ENCODE results near the gene EXOC6B.

EXOC6B gene

GRCh38 chr2:72138011-72138881 is 687.6 kb downstream of the EXOC6B start:
- no peak for ATAC-seq
- Mint-ChIP-seq H3K4me3 (no peak overlapping the region), H3K36me3 (no peaks in the 10 kb centered on the region), H3K27me3 (peaks cover 50% of the 10 kb centered on the region), H3K4me1 (peaks cover 7% of the 10 kb centered on the region), H3K9me3 (no peaks in the 10 kb centered on the region), H3K27ac (no peak overlapping the region)

GRCh38 chr2:72137498-72138010 is 688.3 kb downstream of the EXOC6B start:
- Mint-ChIP-seq H3K4me1 (peaks cover 7% of the 10 kb centered on the region), H3K4me3 (no peak overlapping the region), H3K27ac (no peak overlapping the region), H3K27me3 (peaks cover 52% of the 10 kb centered on the region), H3K36me3 (no peaks in the 10 kb centered on the region), H3K9me3 (no peaks in the 10 kb centered on the region)
- peak; percentile 29 for ATAC-seq

GRCh38 chr2:72136933-72137497 is 688.8 kb downstream of the EXOC6B start:
- H3K27ac Mint-ChIP-seq, result no peak overlapping the region
- H3K4me3 Mint-ChIP-seq, result no peak overlapping the region
- no peaks in the 10 kb centered on the region for H3K9me3 Mint-ChIP-seq
- peaks cover 7% of the 10 kb centered on the region for H3K4me1 Mint-ChIP-seq
- H3K27me3 Mint-ChIP-seq, result peaks cover 52% of the 10 kb centered on the region
- H3K36me3 Mint-ChIP-seq, result no peaks in the 10 kb centered on the region
- no peak for ATAC-seq

GRCh38 chr2:72136331-72136730 is 689.5 kb downstream of the EXOC6B start:
- Mint-ChIP-seq H3K9me3 (no peaks in the 10 kb centered on the region), H3K27me3 (peaks cover 50% of the 10 kb centered on the region), H3K4me1 (peaks cover 7% of the 10 kb centered on the region), H3K36me3 (no peaks in the 10 kb centered on the region), H3K4me3 (no peak overlapping the region), H3K27ac (no peak overlapping the region)
- no peak for ATAC-seq

GRCh38 chr2:72135921-72136320 is 689.9 kb downstream of the EXOC6B start:
- Mint-ChIP-seq H3K4me3 (no peak overlapping the region), H3K36me3 (no peaks in the 10 kb centered on the region), H3K9me3 (no peaks in the 10 kb centered on the region), H3K27me3 (peaks cover 52% of the 10 kb centered on the region), H3K27ac (no peak overlapping the region), H3K4me1 (peaks cover 7% of the 10 kb centered on the region)
- ATAC-seq, result no peak

GRCh38 chr2:72134997-72135800 is 690.6 kb downstream of the EXOC6B start:
- no peak overlapping the region for H3K4me3 Mint-ChIP-seq
- peaks cover 60% of the 10 kb centered on the region for H3K27me3 Mint-ChIP-seq
- no peaks in the 10 kb centered on the region for H3K36me3 Mint-ChIP-seq
- no peak overlapping the region for H3K27ac Mint-ChIP-seq
- ATAC-seq, result no peak
- no peaks in the 10 kb centered on the region for H3K9me3 Mint-ChIP-seq
- H3K4me1 Mint-ChIP-seq, result peaks cover 7% of the 10 kb centered on the region

- Mint-ChIP-seq H3K4me1 (peaks cover 7% of the 10 kb centered on the region), H3K36me3 (no peaks in the 10 kb centered on the region), H3K27ac (no peak overlapping the region), H3K27me3 (peaks cover 63% of the 10 kb centered on the region), H3K4me3 (no peak overlapping the region), H3K9me3 (no peaks in the 10 kb centered on the region)
- no peak for ATAC-seq
These were observed 691.3 kb downstream of the EXOC6B start for GRCh38 chr2:72134408-72134996.

- Mint-ChIP-seq H3K4me3 (no peak overlapping the region), H3K27ac (no peak overlapping the region), H3K9me3 (no peaks in the 10 kb centered on the region), H3K27me3 (peaks cover 63% of the 10 kb centered on the region), H3K36me3 (no peaks in the 10 kb centered on the region), H3K4me1 (peaks cover 7% of the 10 kb centered on the region)
- ATAC-seq, result no peak
These were observed 692.0 kb downstream of the EXOC6B start for GRCh38 chr2:72133721-72134407.

- Mint-ChIP-seq H3K27ac (no peak overlapping the region), H3K9me3 (no peaks in the 10 kb centered on the region), H3K36me3 (no peaks in the 10 kb centered on the region), H3K27me3 (peaks cover 63% of the 10 kb centered on the region), H3K4me1 (peaks cover 7% of the 10 kb centered on the region), H3K4me3 (no peak overlapping the region)
- ATAC-seq, result no peak
These were observed 692.7 kb downstream of the EXOC6B start for GRCh38 chr2:72132981-72133720.

GRCh38 chr2:72131916-72132841 is 693.7 kb downstream of the EXOC6B start:
- Mint-ChIP-seq H3K9me3 (no peaks in the 10 kb centered on the region), H3K27ac (no peak overlapping the region), H3K4me3 (no peak overlapping the region), H3K36me3 (no peaks in the 10 kb centered on the region), H3K27me3 (peaks cover 56% of the 10 kb centered on the region), H3K4me1 (peaks cover 1% of the 10 kb centered on the region)
- ATAC-seq, result no peak

GRCh38 chr2:72131371-72131891 is 694.4 kb downstream of the EXOC6B start:
- H3K4me1 Mint-ChIP-seq, result no peaks in the 10 kb centered on the region
- H3K9me3 Mint-ChIP-seq, result peaks cover under 1% of the 10 kb centered on the region
- H3K36me3 Mint-ChIP-seq, result no peaks in the 10 kb centered on the region
- no peak overlapping the region for H3K27ac Mint-ChIP-seq
- no peak overlapping the region for H3K4me3 Mint-ChIP-seq
- H3K27me3 Mint-ChIP-seq, result peaks cover 48% of the 10 kb centered on the region
- ATAC-seq, result no peak

GRCh38 chr2:72130659-72131360 is 695.0 kb downstream of the EXOC6B start:
- no peak overlapping the region for H3K27ac Mint-ChIP-seq
- H3K27me3 Mint-ChIP-seq, result peaks cover 42% of the 10 kb centered on the region
- no peak for ATAC-seq
- no peaks in the 10 kb centered on the region for H3K4me1 Mint-ChIP-seq
- H3K4me3 Mint-ChIP-seq, result no peak overlapping the region
- no peaks in the 10 kb centered on the region for H3K36me3 Mint-ChIP-seq
- peaks cover 3% of the 10 kb centered on the region for H3K9me3 Mint-ChIP-seq

Data from stimulated activated memory B cell treated with anti-CD40 and anti-IgM and Interleukin-4, amounts not matched to agents 10 μg/mL and 1 μg/mL and 100 μg/mL, for 72 hours (primary cell).